NCI-H2196 treated with DMSO at 0.1 percent for 48 hours (cell line): ENCODE data around the gene PI4KB.

ENCODE experiments used
- DNase-seq: peaks from one replicate; lab custom pipeline; 2025; ENCODE audit not compliant: unreplicated experiment; lab: John Stamatoyannopoulos, UW

PI4KB gene

DNA sequence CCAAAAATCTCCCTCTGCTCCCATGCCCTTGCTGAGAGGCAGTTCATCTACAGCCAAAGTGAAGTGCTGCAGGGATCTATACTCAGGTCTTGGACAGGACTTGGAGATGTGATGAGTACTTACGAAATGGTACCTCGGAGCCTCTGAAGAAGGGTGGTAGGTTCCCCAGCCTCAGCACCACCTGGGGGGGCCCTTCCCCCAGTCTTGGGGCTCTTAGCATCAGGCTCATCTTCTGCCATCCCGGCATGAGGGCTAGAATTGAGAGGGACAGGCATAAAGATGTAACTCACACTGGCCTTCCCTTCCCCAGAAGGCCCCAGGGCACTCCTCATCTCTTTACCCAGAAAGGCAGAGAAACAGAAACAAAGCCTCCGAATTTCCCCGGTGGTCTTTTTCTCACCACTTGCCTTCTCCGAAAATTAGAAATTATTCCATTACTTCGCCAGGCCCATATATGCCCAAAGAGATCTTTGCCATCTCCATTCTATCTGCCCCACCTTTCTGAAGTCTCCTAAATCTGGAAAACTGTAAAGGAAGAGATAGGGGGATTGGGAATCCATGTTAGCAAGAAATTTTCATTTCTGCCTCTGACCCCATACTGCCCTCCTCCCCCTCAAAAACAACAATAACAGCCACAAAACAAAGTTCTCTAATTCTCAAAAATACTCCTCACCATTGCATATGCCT, 19.0 kb upstream of the PI4KB start:
- no peak for DNase-seq

DNA sequence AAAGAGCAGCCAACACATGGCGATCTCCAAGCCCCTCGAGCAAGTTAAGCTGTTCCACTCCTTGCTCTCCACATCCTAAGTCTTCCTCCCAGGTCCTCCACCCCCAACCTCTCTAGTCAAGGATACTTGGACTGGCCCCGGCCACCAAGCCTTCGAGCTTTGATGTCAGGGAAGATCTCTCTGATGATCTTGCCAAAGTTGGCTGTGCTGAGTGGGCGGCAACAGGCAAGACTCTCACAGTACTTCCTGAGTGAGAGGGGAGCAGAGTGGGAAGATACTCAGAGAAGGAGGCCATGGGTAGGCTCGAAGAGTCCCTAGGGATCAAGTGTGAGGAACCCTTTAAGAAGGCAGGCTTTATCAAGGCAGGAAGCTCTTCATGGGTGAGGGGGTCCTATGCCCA, 17.1 kb upstream of the PI4KB start:
- DNase-seq = no peak

DNA sequence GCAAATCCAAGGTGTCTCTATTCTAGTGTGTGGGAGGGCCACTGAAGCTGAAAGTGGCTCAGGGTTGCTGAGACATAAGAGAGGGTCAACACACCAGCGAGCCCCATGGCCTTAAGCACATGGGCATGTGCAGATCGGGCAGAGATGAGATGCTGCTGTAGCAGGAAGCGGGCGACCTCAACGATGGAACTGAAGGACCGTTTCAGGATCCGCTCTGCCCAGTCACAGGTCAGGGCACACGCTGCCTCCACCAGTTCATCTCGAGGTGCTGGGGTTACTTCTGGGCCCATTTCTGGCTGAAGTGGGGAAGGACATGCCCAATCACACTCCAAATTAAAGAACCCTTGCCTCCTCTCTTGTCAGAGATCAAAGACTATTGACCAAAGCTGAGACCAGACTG, 16.4 kb upstream of the PI4KB start:
- DNase-seq = no peak

DNA sequence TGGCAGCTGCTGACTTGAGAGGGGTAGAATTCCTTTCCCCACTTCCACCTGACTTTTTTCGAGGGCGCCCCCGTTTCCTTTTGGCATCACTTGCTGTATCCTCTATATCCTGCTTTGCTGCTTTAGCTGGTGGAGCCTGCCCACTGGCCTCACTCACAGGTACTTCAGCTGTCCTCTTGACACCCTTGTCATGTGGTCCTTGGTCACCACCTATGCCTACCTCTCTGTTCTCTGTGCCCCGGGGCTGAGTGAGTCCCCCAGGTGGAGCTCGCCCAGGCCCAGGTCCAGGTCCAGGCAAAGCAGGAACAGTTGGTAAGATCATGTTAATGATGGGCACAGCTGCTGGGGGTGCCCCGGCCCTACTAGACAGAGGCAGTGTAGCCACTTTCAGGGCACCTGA, 15.4 kb upstream of the PI4KB start:
- DNase-seq = no peak

DNA sequence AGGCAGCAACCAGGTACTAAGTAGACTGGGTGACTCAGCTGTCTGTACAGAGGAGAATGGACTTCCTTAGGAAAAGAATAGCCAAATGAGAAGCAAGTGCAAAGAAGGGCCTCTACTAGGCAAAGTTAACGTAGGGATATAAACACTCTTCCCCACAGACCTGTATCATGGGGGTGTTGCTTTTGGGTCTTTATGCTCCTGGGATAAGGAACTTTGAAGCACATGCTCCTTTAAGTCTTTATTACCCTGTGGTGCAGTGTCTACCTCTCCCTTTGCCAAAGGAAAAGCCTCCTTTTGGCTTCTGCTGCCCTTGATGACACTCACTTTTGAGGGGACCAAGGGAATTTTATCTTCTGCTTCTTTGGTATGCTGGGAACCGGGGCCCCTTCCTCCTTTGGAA, 14.8 kb upstream of the PI4KB start:
- DNase-seq = no peak

DNA sequence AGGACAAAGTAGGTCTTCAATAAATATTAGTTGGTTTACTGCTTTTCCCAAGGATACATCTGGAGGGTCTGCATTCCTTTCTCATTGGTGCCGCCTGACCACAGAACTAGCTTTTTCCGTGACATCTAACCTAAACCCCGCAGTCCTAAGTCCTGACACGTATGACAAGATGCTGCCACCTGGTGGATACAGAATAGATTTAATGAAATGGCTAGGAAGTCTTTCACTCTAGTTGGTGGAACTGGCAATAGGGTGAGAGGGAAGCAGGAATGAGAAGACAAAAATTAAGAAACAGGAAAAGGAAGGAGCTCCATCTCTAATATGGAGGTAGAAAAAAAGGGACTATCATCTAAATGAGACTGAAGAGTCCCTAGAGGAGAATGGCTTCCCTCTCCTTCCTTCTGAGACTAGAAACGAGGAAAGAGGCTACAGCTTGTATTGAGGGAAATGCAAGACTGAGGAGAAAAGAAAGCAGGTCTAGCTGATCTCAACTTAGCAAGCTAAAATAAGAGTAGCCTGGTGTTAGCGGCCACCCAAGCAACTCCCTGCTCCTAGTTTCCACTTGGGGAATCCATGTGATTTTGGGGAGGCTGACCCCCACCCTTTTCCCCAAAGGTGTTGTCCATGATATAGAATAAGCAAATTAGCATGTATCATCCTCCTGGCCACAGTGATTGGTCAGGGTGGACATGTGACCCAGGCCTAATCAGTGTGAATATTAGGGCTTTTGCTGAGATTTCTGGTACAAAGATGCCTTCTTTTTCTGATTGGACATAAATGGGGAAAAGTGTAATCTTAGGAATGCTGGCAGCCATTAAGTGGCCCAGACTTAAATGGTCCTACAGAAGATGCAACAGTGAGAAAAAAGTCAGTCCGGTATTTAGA, 13.9 kb upstream of the PI4KB start:
- peak; percentile 71 for DNase-seq

DNA sequence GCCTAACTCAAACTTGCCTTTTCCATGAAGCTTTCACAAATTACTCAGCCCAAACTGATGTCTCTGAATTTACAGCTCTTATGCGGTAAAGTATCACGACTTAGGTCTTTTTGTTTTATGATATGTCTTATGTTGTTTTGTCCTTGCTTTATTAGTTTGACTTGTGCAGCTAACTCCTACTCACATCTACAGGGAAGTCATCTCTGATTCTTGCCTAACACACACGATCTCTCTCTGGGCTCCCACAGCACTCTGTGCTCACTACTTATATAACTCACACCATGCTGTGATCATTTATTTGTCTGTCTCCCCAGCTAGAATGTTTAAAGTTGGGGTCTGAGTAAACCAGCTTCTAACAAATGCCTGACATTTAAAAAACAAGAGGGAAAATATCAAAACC, 9.3 kb upstream of the PI4KB start:
- no peak for DNase-seq

DNA sequence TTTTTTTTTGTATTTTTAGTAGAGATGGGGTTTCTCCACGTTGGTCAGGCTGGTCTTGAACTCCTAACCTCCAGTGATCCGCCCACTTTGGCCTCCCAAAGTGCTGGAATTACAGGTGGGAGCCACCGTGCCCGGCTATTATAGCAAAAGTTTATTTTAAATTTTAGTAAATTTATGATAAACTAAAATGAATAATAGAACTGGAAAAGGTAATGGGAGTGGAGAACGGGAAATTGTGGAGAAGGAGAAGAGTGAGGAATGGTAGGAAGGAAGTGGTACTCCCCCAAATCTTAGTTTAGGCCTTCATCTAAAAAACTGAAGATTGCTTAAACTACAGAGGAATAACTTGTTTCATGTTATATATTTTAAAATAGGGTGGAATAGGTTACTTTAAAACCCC, 7.6 kb upstream of the PI4KB start:
- DNase-seq = no peak

DNA sequence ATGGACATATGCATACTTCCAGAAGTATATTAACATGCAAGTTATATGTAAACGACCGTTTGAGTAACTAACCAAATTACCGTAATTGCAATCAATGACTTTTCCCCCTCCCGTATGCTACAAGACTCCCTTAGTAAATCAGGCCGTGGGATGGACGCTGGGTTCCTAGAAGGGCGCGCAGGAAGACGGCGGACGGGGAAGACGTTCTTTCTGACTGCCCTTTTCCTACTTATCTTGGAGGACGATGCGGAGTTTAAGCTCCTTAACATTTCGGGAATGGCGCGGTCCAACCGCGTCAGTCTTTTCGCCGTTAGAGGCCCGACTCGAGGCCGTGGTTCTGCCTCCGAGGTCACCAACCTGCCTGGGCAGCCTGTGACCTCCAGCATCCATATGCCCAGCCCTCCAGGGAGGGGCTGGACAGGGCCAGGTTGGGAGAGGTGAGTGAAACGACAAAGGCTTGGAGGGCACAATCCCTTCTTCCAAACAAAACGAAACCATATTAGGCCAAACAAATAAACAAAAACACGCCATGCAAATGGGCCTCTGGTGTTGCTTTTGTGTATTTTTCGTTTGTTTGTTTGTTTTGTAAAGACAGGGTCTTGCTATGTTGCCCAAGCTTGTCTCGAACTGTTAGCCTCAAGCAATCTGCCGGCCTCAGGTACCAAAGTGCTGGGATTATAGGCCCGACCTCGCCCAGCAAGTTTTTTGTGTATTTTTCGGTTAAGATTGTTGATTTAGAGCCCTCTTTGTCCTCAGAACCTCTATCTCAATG, 873 bp upstream of the PI4KB start:
- no peak for DNase-seq

DNA sequence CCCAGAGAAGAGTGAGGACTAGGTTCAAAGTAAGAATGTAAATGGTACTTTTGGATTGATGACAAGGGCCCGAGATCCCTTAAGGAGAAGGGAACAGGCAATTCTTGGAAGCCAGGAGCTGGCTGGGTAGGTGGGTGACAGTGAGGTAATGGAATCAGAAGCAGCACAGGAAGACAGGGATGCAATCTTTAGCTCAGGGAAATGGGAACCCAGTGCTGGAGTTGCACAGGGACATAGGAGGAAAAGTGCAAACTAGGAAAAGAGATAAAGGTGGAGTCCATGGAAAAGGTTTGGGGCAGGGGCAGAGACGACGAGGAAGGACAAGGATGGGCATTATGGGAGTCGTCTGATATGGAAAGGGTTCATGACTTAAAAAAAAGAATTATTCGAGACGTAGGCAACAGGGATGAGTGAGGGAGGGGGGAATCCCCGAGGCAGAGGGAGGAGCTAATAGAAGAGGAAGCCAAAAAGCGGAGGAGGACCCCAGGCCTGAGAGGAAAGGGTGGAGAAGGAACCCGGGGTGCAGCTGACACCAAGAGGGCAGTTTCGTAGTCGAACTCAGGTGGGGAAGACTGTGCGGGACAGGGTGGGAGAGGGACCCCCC, 495 bp downstream of the PI4KB start:
- DNase-seq = no peak

DNA sequence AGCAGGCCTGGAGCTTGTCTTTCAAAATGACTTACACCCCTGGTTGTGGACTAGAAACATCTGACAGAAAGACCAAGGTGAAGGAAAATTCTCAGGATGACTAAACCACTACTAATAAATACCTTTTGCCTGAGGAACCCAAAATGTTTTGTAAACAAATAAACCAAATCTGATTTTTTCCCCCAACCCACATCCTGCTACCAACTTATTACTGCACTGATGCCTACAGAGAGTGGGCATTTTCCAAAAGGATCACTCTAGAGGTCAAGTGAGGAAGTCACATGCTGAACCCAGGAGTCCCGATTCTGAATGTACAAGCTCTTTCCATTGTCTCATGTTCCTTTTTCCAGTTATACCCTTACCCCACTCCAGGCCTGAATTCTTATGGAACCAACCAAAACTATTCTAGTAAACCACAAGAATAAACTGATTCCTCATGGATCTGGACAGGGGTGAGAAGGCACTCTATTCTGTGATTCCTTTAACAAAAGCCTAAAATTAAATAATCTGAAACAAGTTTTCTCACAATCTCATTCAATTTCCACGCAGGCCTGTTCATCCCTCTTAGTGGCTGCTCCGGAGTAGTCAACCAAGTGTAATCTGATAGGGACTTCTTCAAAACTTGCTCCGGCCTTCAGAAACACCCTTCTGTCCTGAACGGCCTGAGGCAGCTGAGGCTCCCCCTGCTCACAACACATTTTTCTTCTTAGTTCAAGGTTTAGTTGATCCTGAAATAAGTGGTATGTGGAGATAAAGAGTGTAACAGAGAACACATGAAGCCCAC, 1.4 kb downstream of the PI4KB start:
- DNase-seq = no peak

DNA sequence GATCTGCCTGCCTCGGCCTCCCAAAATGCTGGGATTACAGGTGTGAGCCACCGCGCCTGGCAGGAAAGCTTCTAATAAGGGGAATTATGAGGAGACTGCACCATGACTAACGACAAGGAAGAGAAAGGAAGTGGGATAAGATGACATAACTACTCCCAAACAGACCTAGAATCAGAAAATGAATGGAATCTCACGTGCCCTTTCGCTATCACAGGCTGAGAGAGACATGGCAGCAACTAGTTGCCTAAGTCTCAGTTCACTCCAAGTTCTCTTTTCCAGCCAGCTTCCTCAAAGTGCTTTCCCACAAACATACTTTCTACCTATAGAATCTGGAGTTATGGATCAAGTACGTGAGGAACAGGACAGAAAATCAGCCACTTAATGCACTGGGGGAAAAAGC, 2.0 kb downstream of the PI4KB start:
- no peak for DNase-seq

DNA sequence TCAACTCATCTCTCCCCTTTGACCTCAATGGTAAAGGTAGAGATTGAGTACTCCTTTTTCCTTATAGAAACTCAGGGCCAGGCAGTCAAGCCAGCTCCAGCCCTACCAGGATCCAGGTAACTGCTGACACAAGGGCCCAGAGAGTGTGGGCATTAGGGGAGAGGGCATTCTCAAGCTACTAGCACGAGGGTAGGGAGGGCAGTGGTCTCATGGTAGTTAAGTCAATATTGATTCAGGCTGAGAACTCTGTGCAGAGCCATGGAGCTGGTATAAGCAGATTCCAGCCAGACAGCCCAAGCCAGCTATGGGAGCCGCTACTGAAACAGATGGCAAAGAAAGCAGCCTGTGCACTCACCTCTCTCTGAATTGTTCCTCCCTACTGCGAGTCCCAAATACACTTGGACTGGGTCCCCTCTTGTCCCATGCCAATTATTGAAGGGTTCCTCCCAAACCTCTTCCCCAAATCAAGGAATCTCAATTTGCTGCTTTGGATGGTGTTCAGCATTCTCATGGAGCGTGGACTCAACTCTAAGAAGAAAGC, 2.8 kb downstream of the PI4KB start:
- no peak for DNase-seq

DNA sequence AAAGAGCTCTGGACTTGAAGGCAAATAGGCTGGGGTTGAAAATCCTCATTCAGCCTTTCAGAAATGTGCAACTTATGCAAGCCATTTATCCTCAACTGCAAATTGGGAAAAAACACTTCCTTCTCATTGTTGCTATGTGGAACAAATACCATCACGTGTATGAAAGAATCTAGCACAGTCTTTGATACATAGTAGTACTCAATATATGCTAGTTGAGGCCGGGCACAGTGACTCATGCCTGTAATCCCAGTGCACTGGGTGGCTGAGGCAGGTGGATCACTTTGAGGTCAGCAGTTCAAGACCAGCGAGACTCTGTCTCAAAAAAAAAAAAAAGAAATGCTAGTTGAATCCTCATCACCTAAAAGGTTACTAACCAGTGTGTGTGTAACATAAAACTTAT, 8.2 kb downstream of the PI4KB start:
- DNase-seq = no peak

DNA sequence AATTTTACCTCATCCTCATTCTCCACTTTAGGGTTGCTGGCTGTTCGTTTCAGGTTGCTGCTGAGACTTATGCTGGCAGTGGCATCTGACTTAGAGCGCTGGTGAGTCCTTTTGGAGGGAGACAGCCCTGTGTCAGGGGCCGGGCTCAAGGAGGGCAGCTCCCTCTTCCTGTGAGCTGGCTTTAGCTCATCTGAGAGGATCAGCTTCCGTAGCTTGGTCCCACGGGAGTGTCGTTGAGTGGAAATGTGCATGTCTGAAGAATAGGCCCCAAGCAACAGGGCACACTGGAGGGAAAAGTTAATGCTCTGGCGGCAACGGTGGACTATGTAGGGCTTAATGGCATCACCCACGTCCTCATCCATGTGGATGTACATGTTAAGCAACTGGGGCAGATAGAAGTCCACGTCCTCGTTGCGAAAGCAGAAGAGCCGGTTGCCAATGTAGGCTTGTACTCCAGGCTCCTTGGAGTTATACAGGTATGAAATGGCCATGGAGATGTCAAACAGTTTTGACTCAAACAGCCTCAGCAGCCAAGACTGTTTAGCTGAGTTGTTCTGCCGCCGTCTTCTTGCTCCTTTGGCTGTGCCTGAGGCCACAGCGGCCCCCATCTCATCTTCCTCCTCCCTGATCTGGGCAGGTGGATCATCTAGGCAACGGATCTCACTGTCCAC, 11.5 kb downstream of the PI4KB start:
- no peak for DNase-seq

DNA sequence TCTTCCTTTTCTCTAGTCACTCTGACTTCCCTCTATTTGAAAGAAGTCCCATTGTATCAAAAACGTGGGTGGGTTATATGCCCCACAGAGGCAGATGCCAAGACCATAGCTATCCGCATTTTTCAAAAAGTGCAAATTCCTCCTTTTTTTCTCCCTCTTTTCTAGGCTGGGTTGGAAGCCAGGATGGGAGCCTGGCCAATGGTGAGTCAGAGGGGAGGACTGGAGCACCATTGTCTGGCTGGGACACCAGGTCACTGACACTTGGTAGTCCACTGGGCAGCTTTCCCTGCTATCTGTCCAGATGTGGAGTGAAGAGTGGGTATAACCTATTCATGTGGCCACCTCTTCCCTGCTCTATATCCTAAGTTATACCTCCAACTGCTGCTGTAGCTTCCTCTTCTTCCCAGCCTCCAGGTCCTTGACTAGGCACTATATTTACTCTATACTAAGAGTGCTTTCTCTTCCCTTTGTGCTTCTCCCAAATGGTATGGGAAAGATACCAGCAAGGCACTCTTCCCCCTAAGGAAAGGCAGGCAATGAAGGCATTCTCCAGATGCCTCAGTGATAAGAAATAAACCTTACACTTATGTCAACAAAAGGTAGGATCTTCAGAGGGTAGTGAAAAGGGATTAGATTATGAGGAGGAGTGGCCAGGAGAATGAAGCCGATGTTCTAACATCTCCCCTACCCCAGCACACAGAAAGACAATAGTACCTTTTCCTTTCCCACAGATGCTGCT, 12.9 kb downstream of the PI4KB start:
- no peak for DNase-seq

DNA sequence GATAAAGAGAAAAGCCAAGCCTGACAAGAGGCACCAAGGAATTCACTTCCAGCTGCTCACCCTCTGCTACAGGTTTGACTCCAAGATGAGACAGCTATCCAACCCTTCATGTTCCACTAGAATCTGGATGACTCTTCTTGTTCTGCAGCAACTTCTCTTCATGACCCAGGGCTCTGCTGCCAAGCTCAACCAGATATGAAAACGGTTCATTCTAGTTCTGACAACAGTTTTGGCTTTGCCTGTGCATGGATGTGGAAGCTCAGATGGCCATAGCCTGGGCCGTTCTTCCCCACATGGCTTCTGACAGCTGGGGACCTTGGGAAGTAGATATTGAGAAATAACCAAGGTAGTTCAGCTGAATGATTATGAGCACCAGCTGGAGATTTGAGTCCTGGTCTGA, 13.7 kb downstream of the PI4KB start:
- DNase-seq = no peak

DNA sequence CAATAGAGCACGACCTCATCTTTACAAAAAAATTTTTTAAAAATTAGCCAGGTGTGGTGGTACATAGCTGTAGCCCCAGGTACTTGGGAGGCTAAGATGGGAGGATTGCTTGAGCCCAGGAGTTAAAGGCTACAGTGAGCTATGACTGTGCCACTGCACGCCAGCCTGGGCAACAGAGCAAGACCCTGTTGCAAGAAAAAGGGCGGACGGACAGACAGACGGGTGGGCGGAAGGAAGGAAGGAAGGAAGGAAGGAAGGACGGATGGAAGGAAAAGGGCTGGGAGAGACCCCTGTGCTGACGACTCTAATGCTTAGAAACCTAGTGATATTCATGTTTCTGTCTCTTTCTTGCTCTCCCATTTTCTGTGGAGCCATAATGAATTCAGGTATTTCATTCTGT, 14.4 kb downstream of the PI4KB start:
- DNase-seq = no peak

DNA sequence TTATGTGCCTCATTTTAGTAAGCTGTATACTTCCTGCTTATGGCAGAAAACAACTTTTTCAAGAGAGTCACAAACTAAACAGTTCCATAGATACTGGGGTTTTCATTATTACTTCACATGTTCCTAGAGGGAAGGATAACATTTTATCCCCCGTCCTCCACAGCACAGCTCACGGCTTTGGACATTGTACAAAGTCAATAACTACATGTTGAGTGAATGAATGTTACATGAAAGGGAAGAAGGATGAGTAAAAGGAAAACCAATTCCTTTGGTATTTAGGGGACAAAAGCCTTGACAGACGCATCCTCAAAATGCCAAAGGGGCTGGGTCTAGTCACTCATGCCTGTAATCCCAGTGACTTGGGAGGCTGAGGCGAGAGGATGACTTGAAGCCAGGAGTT, 14.8 kb downstream of the PI4KB start:
- DNase-seq = no peak
